WTC11 (cell line): Measurements from ENCODE around the gene DDX5. TPM values are rescaled to one million over a fixed set of nuclear protein-coding genes. Genes with fewer than 3 reads are reported as not detected.

ENCODE experiments used
- ATAC-seq: fragments of 200-7000 bp; cut with Tn5 transposase; 2 replicates; pipeline ENCODE4 v1.10.0; 2021; ENCODE audit warnings: mild to moderate bottlenecking, moderate library complexity
- CTCF ChIA-PET: fragments of 300-600 bp; sonication (Branson Sonifier 250); formaldehyde crosslinking; loops from one replicate; lab custom pipeline; 2021; ENCODE audit warnings: antibody characterized with exemption; lab: Charles Lee
- POLR2A ChIA-PET: fragments of 350-600 bp; sonication (Branson Sonifier 250); formaldehyde crosslinking; loops from one replicate; lab custom pipeline; 2021; ENCODE audit warnings: antibody characterized with exemption; lab: Charles Lee
- DNase-seq: peaks from one replicate; pipeline ENCODE4 v3.0.0; 2021; ENCODE audit warnings: low spot score
- H3K27ac Mint-ChIP-seq: 2 replicates; pipeline ENCODE4 v1.8.0; 2021; ENCODE audit warnings: mixed read lengths
- H3K27me3 Mint-ChIP-seq: 2 replicates; pipeline ENCODE4 v1.8.0; 2021; ENCODE audit warnings: low read depth, mild to moderate bottlenecking, moderate library complexity, mixed read lengths
- H3K36me3 Mint-ChIP-seq: 2 replicates; pipeline ENCODE4 v1.8.0; 2021; ENCODE audit warnings: mixed read lengths
- H3K4me1 Mint-ChIP-seq: 2 replicates; pipeline ENCODE4 v1.8.0; 2022; ENCODE audit warnings: mixed read lengths
- H3K4me3 Mint-ChIP-seq: 2 replicates; pipeline ENCODE4 v1.8.0; 2021; ENCODE audit warnings: mild to moderate bottlenecking, moderate library complexity, mixed read lengths
- H3K9me3 Mint-ChIP-seq: 2 replicates; pipeline ENCODE4 v1.8.0; 2021; ENCODE audit warnings: mixed read lengths
- EMX1 ChIP-seq: fragments of 250-450 bp; sonication (Bioruptor Pico); IDR thresholded peaks from 2 replicates; pipeline ENCODE4 v1.8.0; 2021; ENCODE audit warnings: mild to moderate bottlenecking
- NFE2L1 ChIP-seq: sonication (generic); formaldehyde crosslinking; IDR thresholded peaks from 2 replicates; pipeline ENCODE4 v1.8.1; 2023; ENCODE audit warnings: missing genetic modification reagents
- NR1H2 ChIP-seq: sonication (generic); formaldehyde crosslinking; IDR thresholded peaks from 2 replicates; pipeline ENCODE4 v1.9.0; 2021; ENCODE audit warnings: mild to moderate bottlenecking, moderate library complexity, missing genetic modification reagents
- SMAD4 ChIP-seq: sonication (generic); formaldehyde crosslinking; IDR thresholded peaks from 2 replicates; pipeline ENCODE4 v1.8.0; 2022; ENCODE audit warnings: mild to moderate bottlenecking, missing genetic modification reagents
- ZBTB43 ChIP-seq: sonication (generic); formaldehyde crosslinking; IDR thresholded peaks from 2 replicates; pipeline ENCODE4 v1.8.1; 2023; ENCODE audit warnings: mild to moderate bottlenecking, missing genetic modification reagents
- ZNF512 ChIP-seq: sonication (generic); formaldehyde crosslinking; IDR thresholded peaks from 2 replicates; pipeline ENCODE4 v1.8.1; 2022; ENCODE audit warnings: missing genetic modification reagents, borderline replicate concordance
- total RNA-seq: library from RNA; stranded (reverse); gene quantifications from 3 replicates; pipeline ENCODE4 v1.2.3, GENCODE V29; 2021
- TF ChIP-seq, protein P1 (sequence below): fragments of 250-450 bp; sonication (Bioruptor Pico); IDR thresholded peaks from 2 replicates; pipeline ENCODE4 v1.9.0; 2021; ENCODE audit warnings: mild to moderate bottlenecking
- TF ChIP-seq, protein P2 (sequence below): sonication (generic); formaldehyde crosslinking; IDR thresholded peaks from 2 replicates; pipeline ENCODE4 v1.8.1; 2022; ENCODE audit warnings: low read depth, mild to moderate bottlenecking, moderate library complexity, missing genetic modification reagents, borderline replicate concordance
- TF ChIP-seq, protein P3 (sequence below): sonication (generic); formaldehyde crosslinking; conservative IDR thresholded peaks from 2 replicates; pipeline ENCODE4 v1.8.1; 2023; ENCODE audit warnings: mild to moderate bottlenecking, low read depth, missing genetic modification reagents, moderate library complexity

Gene DDX5
- total RNA-seq, 1 experiment from 2014 or later = 612 TPM

- Mint-ChIP-seq H3K9me3 (no peaks in the 10 kb centered on the region), H3K36me3 (peaks cover 67% of the 10 kb centered on the region), H3K4me3 (peak overlapping the region; percentile 4; the same call in 1 of the 2 replicates), H3K4me1 (peaks cover 61% of the 10 kb centered on the region), H3K27ac (peak overlapping the region; percentile 79), H3K27me3 (no peaks in the 10 kb centered on the region; the same call in 1 of the 2 replicates)
- no peak for ATAC-seq
- ChIA-PET CTCF (no interaction called here), POLR2A (interaction anchor here (0.5 kb wide), 1 partner anchor 115 kb away, joined by 3 read pairs; no protein-coding TSS in a partner anchor)
- DNase-seq = no peak
- TF ChIP-seq, protein P1, sequence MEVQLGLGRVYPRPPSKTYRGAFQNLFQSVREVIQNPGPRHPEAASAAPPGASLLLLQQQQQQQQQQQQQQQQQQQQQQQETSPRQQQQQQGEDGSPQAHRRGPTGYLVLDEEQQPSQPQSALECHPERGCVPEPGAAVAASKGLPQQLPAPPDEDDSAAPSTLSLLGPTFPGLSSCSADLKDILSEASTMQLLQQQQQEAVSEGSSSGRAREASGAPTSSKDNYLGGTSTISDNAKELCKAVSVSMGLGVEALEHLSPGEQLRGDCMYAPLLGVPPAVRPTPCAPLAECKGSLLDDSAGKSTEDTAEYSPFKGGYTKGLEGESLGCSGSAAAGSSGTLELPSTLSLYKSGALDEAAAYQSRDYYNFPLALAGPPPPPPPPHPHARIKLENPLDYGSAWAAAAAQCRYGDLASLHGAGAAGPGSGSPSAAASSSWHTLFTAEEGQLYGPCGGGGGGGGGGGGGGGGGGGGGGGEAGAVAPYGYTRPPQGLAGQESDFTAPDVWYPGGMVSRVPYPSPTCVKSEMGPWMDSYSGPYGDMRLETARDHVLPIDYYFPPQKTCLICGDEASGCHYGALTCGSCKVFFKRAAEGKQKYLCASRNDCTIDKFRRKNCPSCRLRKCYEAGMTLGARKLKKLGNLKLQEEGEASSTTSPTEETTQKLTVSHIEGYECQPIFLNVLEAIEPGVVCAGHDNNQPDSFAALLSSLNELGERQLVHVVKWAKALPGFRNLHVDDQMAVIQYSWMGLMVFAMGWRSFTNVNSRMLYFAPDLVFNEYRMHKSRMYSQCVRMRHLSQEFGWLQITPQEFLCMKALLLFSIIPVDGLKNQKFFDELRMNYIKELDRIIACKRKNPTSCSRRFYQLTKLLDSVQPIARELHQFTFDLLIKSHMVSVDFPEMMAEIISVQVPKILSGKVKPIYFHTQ (CRISPR knock-in tag) = 0 out of 2 replicates have a peak, but pooled peaks have one; percentile 26
- TF ChIP-seq ZNF512 (CRISPR knock-in tag) = no peak
Measured at GRCh38 chr17:64500862-64501765, 5.0 kb downstream of the DDX5 start.

DNA sequence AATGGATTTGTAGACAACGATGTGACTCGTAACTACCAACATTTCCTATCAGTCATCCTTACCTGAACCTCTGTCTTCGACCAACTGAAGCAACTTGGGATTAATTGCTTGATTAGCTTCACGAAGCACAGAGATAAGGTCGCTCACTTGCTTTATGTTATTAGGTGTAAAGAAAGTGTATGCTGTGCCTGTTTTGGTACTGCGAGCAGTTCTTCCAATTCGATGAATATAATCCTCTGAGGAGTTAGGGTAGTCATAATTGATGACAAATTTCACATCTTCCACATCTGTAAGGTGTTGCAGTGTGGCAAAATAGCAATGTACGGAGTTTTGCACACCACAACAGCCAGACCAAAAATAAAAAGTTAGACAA, 5.6 kb downstream of the DDX5 start:
- TF ChIP-seq ZBTB43 (CRISPR knock-in tag) = no peak
- no peak for TF ChIP-seq EMX1 (CRISPR knock-in tag)
- no peak for TF ChIP-seq NFE2L1
- TF ChIP-seq ZNF512 (CRISPR knock-in tag) = no peak
- TF ChIP-seq, protein P2, sequence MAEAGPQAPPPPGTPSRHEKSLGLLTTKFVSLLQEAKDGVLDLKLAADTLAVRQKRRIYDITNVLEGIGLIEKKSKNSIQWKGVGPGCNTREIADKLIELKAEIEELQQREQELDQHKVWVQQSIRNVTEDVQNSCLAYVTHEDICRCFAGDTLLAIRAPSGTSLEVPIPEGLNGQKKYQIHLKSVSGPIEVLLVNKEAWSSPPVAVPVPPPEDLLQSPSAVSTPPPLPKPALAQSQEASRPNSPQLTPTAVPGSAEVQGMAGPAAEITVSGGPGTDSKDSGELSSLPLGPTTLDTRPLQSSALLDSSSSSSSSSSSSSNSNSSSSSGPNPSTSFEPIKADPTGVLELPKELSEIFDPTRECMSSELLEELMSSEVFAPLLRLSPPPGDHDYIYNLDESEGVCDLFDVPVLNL (CRISPR knock-in tag) = no peak
- TF ChIP-seq SMAD4 (CRISPR knock-in tag) = no peak
- TF ChIP-seq NR1H2 (CRISPR knock-in tag) = no peak
- TF ChIP-seq, protein P3, sequence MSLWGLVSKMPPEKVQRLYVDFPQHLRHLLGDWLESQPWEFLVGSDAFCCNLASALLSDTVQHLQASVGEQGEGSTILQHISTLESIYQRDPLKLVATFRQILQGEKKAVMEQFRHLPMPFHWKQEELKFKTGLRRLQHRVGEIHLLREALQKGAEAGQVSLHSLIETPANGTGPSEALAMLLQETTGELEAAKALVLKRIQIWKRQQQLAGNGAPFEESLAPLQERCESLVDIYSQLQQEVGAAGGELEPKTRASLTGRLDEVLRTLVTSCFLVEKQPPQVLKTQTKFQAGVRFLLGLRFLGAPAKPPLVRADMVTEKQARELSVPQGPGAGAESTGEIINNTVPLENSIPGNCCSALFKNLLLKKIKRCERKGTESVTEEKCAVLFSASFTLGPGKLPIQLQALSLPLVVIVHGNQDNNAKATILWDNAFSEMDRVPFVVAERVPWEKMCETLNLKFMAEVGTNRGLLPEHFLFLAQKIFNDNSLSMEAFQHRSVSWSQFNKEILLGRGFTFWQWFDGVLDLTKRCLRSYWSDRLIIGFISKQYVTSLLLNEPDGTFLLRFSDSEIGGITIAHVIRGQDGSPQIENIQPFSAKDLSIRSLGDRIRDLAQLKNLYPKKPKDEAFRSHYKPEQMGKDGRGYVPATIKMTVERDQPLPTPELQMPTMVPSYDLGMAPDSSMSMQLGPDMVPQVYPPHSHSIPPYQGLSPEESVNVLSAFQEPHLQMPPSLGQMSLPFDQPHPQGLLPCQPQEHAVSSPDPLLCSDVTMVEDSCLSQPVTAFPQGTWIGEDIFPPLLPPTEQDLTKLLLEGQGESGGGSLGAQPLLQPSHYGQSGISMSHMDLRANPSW (CRISPR knock-in tag) = no peak
- H3K4me3 Mint-ChIP-seq = 0 out of 2 replicates have a peak overlapping the region, but pooled peaks have one; percentile 4
- ATAC-seq (no peak), DNase-seq (no peak)
- ChIA-PET CTCF (interaction anchor here (0.5 kb wide), 1 partner anchor 149 kb away, joined by 3 read pairs; no protein-coding TSS in a partner anchor), POLR2A (no interaction called here)
- H3K27me3 Mint-ChIP-seq = no peaks in the 10 kb centered on the region; the same call in 1 of the 2 replicates
- H3K36me3 Mint-ChIP-seq = peaks cover 62% of the 10 kb centered on the region
- H3K27ac Mint-ChIP-seq = peak overlapping the region; percentile 68
- H3K9me3 Mint-ChIP-seq = no peaks in the 10 kb centered on the region
- peaks cover 67% of the 10 kb centered on the region for H3K4me1 Mint-ChIP-seq
